ENCODE data around the gene CGA. TPM values are rescaled to one million over a fixed set of nuclear protein-coding genes. Genes with fewer than 3 reads are reported as not detected.

CGA gene
- total and polyA plus RNA-seq, 2 donors (not counting 1 experiment from before 2014, with no cell fraction given) = not detected

DNA sequence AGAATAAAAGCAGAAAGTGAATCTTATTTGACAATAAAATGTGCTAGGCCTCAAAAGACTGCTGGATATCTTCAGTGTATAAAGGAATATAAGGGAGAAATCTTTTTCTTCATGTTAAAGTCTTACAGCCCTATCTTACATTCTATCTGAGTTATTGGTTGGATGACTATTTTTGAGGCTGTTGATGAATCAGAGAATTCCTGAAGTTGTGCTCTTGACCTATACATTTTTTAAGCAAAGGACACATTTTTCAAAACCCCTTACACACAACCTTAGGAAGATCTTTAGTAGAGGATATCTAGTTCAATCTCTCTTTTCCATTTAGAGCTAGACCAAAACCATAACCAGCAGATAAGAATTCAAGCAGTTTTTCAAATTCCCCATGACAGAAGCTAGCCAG is 10.9 kb upstream of the CGA start:
- CTCF ChIA-PET = interaction anchor here (0.6 to 0.9 kb wide), 2 partner anchors 18 to 40 kb away, joined by 3 read pairs; no protein-coding TSS in a partner anchor
- intact Hi-C loops (cut with micrococcal nuclease) = no loop called here

DNA sequence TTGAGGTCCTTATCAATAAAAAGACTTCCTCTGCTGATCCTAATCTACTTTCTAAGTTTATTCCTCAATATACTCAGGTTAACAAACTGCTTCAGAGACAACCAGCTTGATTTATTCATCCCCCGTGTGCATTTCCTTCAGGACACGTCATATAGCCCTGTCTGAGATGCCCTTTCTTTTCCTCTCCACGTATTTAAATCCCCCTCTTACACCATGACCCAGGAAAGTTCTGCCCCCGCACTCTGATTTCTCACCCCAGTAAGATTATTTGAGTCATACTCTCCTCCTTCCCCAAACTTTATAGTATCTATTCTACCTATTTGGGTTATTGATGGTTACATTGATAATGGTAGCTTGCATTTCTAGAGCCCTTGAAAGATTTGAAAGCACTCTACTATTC is 9.8 kb upstream of the CGA start:
- Histone ChIP-seq H3K79me2 (ENCODE audit: control insufficient read depth, insufficient read depth, low read length) (no peaks in the 10 kb centered on the region), H3K4me2 (replicated peaks; ENCODE audit: low read depth, low read length, poor library complexity, severe bottlenecking) (no peak overlapping the region), H3K4me1 (ENCODE audit: control insufficient read depth in 2 of 2, insufficient read depth in 2 of 2, low read length in 2 of 2) (no peaks in the 10 kb centered on the region), H3K9me3 (ENCODE audit: control extremely low read depth in 1 of 3, control insufficient read depth in 2 of 3, insufficient read depth in 1 of 3, low read length in 2 of 3) (no peaks in the 10 kb centered on the region), H4K20me1 (ENCODE audit: control insufficient read depth, insufficient read depth, low read length, poor library complexity, severe bottlenecking) (no peaks in the 10 kb centered on the region), H2AFZ (ENCODE audit: insufficient read depth, low read depth, low read length, poor library complexity, severe bottlenecking) (no peak overlapping the region), H3K36me3 (replicated peaks in 1 of 2; ENCODE audit: control extremely low read depth in 1 of 2, control insufficient read depth in 1 of 2, extremely low read depth in 1 of 2, insufficient read depth in 2 of 2, low read length in 1 of 2) (no peaks in the 10 kb centered on the region), H3K4me3 (ENCODE audit: control extremely low read depth in 1 of 5, extremely low read depth in 1 of 5, insufficient read depth in 1 of 5, low read depth in 2 of 5, low read length in 4 of 5) (no peak overlapping the region), H3K9ac (ENCODE audit: low read length) (no peak overlapping the region), H3K27ac (ENCODE audit: low read length in 2 of 2) (no peak overlapping the region), H3K27me3 (replicated peaks in 1 of 4; ENCODE audit: control extremely low read depth in 1 of 4, control insufficient read depth in 3 of 4, insufficient read depth in 4 of 4, low read length in 3 of 4) (no peaks in the 10 kb centered on the region)
- ATAC-seq (ENCODE audit: low read depth) = no peak
- ChIA-PET POLR2A (no interaction called here), CTCF (interaction anchor here (0.8 to 0.9 kb wide), 2 partner anchors 25 to 39 kb away, joined by 3 read pairs; no protein-coding TSS in a partner anchor)
- H3K27ac Mint-ChIP-seq = no peak overlapping the region
- H3K4me1 Mint-ChIP-seq = peaks cover 10% of the 10 kb centered on the region
- no peaks in the 10 kb centered on the region for H3K9me3 Mint-ChIP-seq (ENCODE audit: insufficient read depth)
- 65% methylated on average over 2 of the region's 4 CpGs for WGBS (ENCODE audit: insufficient coverage)
- no peak for DNase-seq
- TF ChIP-seq, protein P1, sequence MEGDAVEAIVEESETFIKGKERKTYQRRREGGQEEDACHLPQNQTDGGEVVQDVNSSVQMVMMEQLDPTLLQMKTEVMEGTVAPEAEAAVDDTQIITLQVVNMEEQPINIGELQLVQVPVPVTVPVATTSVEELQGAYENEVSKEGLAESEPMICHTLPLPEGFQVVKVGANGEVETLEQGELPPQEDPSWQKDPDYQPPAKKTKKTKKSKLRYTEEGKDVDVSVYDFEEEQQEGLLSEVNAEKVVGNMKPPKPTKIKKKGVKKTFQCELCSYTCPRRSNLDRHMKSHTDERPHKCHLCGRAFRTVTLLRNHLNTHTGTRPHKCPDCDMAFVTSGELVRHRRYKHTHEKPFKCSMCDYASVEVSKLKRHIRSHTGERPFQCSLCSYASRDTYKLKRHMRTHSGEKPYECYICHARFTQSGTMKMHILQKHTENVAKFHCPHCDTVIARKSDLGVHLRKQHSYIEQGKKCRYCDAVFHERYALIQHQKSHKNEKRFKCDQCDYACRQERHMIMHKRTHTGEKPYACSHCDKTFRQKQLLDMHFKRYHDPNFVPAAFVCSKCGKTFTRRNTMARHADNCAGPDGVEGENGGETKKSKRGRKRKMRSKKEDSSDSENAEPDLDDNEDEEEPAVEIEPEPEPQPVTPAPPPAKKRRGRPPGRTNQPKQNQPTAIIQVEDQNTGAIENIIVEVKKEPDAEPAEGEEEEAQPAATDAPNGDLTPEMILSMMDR (IDR thresholded peaks at IDR 0.05) = no peak
- TF ChIP-seq EZH2 (IDR thresholded peaks at IDR 0.05; ENCODE audit: borderline replicate concordance, insufficient read depth, low read depth, low read length, poor library complexity, severe bottlenecking) = no peak
- H3K4me3 Mint-ChIP-seq = no peak overlapping the region
- intact Hi-C loops (cut with micrococcal nuclease) = no loop called here
- H3K27me3 Mint-ChIP-seq = no peaks in the 10 kb centered on the region

More for the DNA sequence above, 10.9 kb upstream of the CGA start:
- Histone ChIP-seq H3K4me1 (ENCODE audit: control insufficient read depth in 2 of 2, insufficient read depth in 2 of 2, low read length in 2 of 2) (no peaks in the 10 kb centered on the region), H3K4me2 (replicated peaks; ENCODE audit: low read depth, low read length, poor library complexity, severe bottlenecking) (no peak overlapping the region), H2AFZ (ENCODE audit: insufficient read depth, low read depth, low read length, poor library complexity, severe bottlenecking) (no peak overlapping the region), H3K9me3 (ENCODE audit: control extremely low read depth in 1 of 3, control insufficient read depth in 2 of 3, insufficient read depth in 1 of 3, low read length in 2 of 3) (no peaks in the 10 kb centered on the region), H3K36me3 (replicated peaks in 1 of 2; ENCODE audit: control extremely low read depth in 1 of 2, control insufficient read depth in 1 of 2, extremely low read depth in 1 of 2, insufficient read depth in 2 of 2, low read length in 1 of 2) (no peaks in the 10 kb centered on the region), H3K27me3 (replicated peaks in 1 of 4; ENCODE audit: control extremely low read depth in 1 of 4, control insufficient read depth in 3 of 4, insufficient read depth in 4 of 4, low read length in 3 of 4) (no peaks in the 10 kb centered on the region), H3K79me2 (ENCODE audit: control insufficient read depth, insufficient read depth, low read length) (no peaks in the 10 kb centered on the region), H3K27ac (ENCODE audit: low read length in 2 of 2) (no peak overlapping the region), H3K4me3 (ENCODE audit: control extremely low read depth in 1 of 5, extremely low read depth in 1 of 5, insufficient read depth in 1 of 5, low read depth in 2 of 5, low read length in 4 of 5) (no peak overlapping the region), H3K9ac (ENCODE audit: low read length) (no peak overlapping the region), H4K20me1 (ENCODE audit: control insufficient read depth, insufficient read depth, low read length, poor library complexity, severe bottlenecking) (no peaks in the 10 kb centered on the region)
- Mint-ChIP-seq H3K9me3 (ENCODE audit: insufficient read depth) (no peaks in the 10 kb centered on the region), H3K27me3 (no peaks in the 10 kb centered on the region), H3K4me3 (no peak overlapping the region), H3K4me1 (peaks cover 5% of the 10 kb centered on the region), H3K27ac (no peak overlapping the region)
- no peak for DNase-seq
- POLR2A ChIA-PET = no interaction called here
- ATAC-seq (ENCODE audit: low read depth) = no peak
- TF ChIP-seq, protein P1 (IDR thresholded peaks at IDR 0.05) = no peak
- TF ChIP-seq EZH2 (IDR thresholded peaks at IDR 0.05; ENCODE audit: borderline replicate concordance, insufficient read depth, low read depth, low read length, poor library complexity, severe bottlenecking) = no peak
